Stimulated activated naive B cell treated with anti-CD40 and anti-IgM and Interleukin-4, amounts not matched to agents 10 μg/mL and 1 μg/mL and 100 μg/mL, for 72 hours (primary cell): Measurements from ENCODE around the gene CHST12.
"Not testable (repeated sequence)": the region's sequence is repeated elsewhere in the genome, so short reads cannot be mapped to it uniquely, and the experiment has no call there.

Experiments used
- ATAC-seq, 2 donors: fragments of 150-1000 bp; cut with Tn5 transposase; replicated peaks; 2 replicates each; pipeline ENCODE4 v1.10.0; 2021; ENCODE audit warnings: moderate library complexity in 1 of 2
- DNase-seq: peaks from one replicate; pipeline ENCODE4 v3.0.0; 2021
- H3K27ac Mint-ChIP-seq: one replicate; pipeline ENCODE4 v1.8.0; 2022; ENCODE audit warnings: mild to moderate bottlenecking, mixed read lengths
- H3K27me3 Mint-ChIP-seq, 2 donors: one replicate each; pipeline ENCODE4 v1.8.0; 2022; ENCODE audit warnings: mixed read lengths in 2 of 2
- H3K36me3 Mint-ChIP-seq, 2 donors: one replicate each; pipeline ENCODE4 v1.8.0; 2022; ENCODE audit warnings: mixed read lengths in 2 of 2, mild to moderate bottlenecking in 1 of 2
- H3K4me1 Mint-ChIP-seq, 2 donors: one replicate each; pipeline ENCODE4 v1.8.0; 2022; ENCODE audit warnings: mixed read lengths in 2 of 2, mild to moderate bottlenecking in 1 of 2
- H3K4me3 Mint-ChIP-seq, 2 donors: one replicate each; pipeline ENCODE4 v1.8.0; 2022; ENCODE audit warnings: mild to moderate bottlenecking in 2 of 2, mixed read lengths in 2 of 2, moderate library complexity in 1 of 2
- H3K9me3 Mint-ChIP-seq, 2 donors: one replicate each; pipeline ENCODE4 v1.8.0; 2022; ENCODE audit warnings: mixed read lengths in 2 of 2, mild to moderate bottlenecking in 1 of 2

The CHST12 gene

DNA sequence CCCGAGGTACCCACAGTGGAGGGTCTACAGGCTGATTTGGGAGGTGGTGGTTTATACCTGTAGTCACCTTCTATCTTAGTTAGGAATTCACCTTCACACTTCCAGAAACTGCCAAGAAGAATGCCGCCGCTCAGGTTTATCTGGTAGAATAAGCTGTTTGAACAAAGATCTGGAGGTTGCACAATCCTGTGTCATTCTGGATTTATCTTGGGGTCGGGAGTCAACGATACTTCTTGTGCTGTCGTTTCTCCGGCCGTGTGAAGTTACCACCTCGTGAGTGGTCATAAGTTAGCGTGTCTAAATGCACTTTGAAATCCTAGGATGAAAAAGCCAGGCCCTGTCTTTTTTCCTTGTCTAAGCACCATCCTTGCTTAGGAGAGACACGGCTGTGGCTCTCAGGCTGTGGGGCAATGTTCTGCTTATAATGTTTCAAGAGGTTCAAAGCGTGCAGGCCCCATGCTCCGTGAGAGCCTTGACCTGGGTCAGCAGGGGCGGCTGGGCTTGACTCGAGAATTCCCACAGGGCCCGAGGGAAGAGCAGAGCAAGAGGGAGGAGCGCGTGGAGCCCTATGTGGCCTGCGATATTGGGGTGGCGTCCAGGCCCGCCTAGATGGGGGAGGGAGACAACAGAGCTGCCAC lies 37.3 kb downstream of the CHST12 start:
- Mint-ChIP-seq H3K4me1 (peaks cover 5 to 7% of the 10 kb centered on the region in 2 donors), H3K9me3 (no peaks in the 10 kb centered on the region), H3K36me3 (peaks cover 5 to 18% of the 10 kb centered on the region in 2 donors), H3K27me3 (no peaks in the 10 kb centered on the region), H3K27ac (no peak overlapping the region), H3K4me3 (no peak overlapping the region)
- DNase-seq (no peak), ATAC-seq (no peak)

DNA sequence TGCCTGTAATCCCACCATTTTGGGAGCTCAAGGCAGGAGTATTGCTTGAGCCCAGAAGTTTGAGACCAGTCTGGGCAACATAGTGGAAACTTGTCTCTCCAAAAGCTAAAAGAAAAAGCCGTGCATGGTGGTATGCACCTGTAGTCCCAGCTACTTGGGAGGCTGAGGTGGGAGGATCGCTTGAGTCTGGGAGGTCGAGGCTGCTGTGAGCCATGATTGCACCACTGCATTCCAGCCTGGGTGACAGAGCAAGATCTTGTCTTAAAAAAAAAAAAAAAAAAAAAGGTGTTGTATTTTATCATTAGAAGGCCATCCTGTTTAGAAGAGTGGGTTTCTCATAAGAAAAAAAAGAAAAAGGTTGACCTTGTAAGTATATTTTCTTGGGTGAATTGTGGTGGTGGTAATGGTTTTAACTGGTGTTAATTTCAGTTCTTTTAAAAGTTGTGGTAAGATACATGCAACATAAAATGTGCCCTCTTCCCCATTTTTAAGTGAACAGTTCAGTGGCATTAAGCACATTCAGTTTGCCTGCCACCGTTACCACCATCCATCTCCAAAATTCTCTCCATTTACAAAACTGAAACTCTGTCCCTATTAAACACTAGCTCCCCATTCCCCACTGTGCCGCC lies 38.1 kb downstream of the CHST12 start:
- peaks cover 3 to 12% of the 10 kb centered on the region in 2 donors for H3K36me3 Mint-ChIP-seq

DNA sequence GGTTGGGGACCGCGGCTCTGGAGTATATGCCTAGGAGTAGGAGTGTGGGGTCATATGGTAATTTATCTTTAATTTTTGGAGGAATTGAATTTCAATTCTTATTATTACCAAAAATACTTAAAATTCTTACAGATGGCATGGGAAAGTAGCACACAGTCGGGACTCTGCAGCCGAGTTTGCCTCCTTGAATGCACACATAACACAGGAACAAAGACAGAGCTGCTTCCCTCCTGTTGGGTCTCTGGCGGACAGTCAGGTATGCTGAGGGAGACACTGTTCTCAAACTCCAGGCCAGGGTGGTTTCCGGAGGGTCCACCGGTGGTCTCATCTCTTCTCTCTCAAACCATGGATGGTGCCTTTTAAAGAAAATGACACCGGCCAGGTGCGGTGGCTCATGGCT lies 40.1 kb downstream of the CHST12 start:
- H3K27ac Mint-ChIP-seq: no peak overlapping the region
- peaks cover 0 to 7% of the 10 kb centered on the region in 2 donors for H3K36me3 Mint-ChIP-seq
- H3K27me3 Mint-ChIP-seq: no peaks in the 10 kb centered on the region
- no peak for DNase-seq
- peaks cover 5 to 7% of the 10 kb centered on the region in 2 donors for H3K4me1 Mint-ChIP-seq
- no peaks in the 10 kb centered on the region for H3K9me3 Mint-ChIP-seq
- ATAC-seq: no peak
- H3K4me3 Mint-ChIP-seq: no peak overlapping the region

More for the DNA sequence above, 38.1 kb downstream of the CHST12 start:
- Mint-ChIP-seq H3K4me1 (peaks cover 5 to 7% of the 10 kb centered on the region in 2 donors), H3K9me3 (no peaks in the 10 kb centered on the region), H3K4me3 (no peak overlapping the region), H3K27ac (no peak overlapping the region), H3K27me3 (no peaks in the 10 kb centered on the region)
- ATAC-seq: peak; percentile 22 to 31
- DNase-seq: no peak

- ATAC-seq (no peak), DNase-seq (no peak)
- Mint-ChIP-seq H3K27me3 (no peaks in the 10 kb centered on the region), H3K4me3 (no peak overlapping the region), H3K27ac (no peak overlapping the region), H3K9me3 (no peaks in the 10 kb centered on the region), H3K36me3 (no peaks in the 10 kb centered on the region), H3K4me1 (peaks cover 5 to 7% of the 10 kb centered on the region in 2 donors)
Observed at GRCh38 chr7:2444476-2444875, 41.1 kb downstream of the CHST12 start.

DNA sequence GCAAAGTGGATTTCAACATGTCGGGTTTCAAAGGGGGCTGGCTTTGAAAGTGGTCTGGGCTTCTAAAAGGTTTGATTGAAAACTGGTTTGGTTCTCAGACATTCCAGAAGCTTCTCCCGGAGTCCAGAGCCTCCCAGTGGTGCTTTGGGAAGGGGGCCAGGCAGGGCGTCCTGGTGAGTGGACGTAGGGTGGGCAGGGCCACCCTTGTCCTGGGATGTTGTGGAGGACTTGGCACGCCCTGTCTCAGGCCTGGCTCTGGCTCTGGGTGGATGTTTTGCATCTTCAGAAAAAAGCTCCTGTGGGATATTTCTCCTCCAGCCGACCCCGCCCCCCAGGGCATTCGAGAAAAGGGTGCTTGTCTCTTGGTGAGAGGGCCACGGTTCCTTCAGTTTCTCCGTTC lies 41.6 kb downstream of the CHST12 start:
- Mint-ChIP-seq H3K9me3 (no peaks in the 10 kb centered on the region), H3K27ac (no peak overlapping the region)

GRCh38 chr7:2445898-2446555 lies 42.6 kb downstream of the CHST12 start:
- ATAC-seq (no peak), DNase-seq (no peak)
- H3K27ac Mint-ChIP-seq: no peak overlapping the region
- H3K36me3 Mint-ChIP-seq: no peaks in the 10 kb centered on the region
- peaks cover 5 to 7% of the 10 kb centered on the region in 2 donors for H3K4me1 Mint-ChIP-seq
- H3K4me3 Mint-ChIP-seq: no peak overlapping the region
- H3K27me3 Mint-ChIP-seq: no peaks in the 10 kb centered on the region
- no peaks in the 10 kb centered on the region for H3K9me3 Mint-ChIP-seq

More for the DNA sequence above, 41.6 kb downstream of the CHST12 start:
- peaks cover 5 to 7% of the 10 kb centered on the region in 2 donors for H3K4me1 Mint-ChIP-seq
- DNase-seq: no peak
- H3K4me3 Mint-ChIP-seq: no peak overlapping the region
- no peak for ATAC-seq
- H3K27me3 Mint-ChIP-seq: no peaks in the 10 kb centered on the region
- H3K36me3 Mint-ChIP-seq: no peaks in the 10 kb centered on the region

DNA sequence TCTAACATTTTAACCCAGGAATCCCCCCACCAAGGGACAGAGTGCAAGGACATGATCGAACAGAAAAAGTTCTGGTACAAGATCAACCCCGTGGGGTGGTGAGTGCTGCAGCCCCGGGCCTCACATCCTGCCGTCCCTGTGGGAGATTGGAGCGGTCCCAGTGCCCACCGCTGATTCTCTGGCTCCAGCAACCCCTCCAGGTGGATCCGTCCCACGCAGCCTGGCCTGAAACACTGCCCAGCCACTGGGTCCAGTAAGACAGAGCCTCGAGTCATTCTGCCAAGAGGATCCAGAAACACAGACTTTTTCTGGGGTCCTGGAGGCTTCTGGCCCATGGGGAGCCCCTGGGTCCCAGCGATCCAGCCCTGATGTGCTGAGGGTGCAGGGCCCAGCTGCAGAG lies 43.3 kb downstream of the CHST12 start:
- H3K36me3 Mint-ChIP-seq: no peaks in the 10 kb centered on the region
- no peaks in the 10 kb centered on the region for H3K9me3 Mint-ChIP-seq
- no peak for DNase-seq
- peaks cover 7 to 12% of the 10 kb centered on the region in 2 donors for H3K4me1 Mint-ChIP-seq
- no peak overlapping the region for H3K4me3 Mint-ChIP-seq
- no peaks in the 10 kb centered on the region for H3K27me3 Mint-ChIP-seq
- no peak for ATAC-seq
- no peak overlapping the region for H3K27ac Mint-ChIP-seq

DNA sequence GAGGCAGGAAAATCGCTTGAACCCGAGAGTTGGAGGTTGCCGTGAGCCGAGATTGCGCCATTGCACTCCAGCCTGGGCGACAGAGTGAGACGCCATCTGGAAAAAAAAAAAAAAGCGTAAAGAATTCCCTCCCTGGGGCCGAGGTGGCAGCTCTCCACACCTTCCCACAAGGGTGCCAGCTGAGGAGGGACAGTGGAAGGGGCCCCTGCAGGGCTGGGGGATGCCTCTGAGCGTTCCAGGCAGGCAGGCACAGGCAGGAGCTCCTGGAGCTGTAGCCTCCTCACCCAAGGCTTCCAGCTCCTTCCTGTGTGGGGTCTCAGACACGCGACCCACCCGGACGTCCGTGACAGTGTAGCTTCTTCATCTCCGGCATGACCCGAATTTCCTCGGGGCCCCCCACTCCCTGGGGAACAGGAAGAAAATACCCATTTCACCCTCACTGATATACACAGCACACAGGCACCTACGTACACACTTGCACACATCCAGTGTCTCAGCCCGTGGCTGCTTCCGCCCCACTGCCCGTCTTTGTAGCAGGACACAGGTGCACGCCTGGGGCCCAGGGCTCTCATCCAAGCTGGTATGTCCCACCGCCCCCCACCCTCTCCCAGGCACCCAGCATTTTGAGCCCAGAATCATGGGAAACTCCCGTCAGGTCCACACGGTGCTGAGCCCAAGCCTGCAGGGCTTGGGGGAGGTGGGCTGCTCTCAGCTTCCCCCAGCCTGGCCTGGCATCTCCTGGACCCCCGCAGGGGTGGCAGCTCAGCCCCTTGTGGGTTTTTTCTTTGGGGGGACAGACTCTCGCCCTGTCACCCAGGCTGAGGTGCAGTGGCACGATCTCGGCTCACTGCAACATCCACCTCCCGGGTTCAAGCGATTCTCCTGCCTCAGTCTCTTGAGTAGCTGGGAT lies 47.0 kb downstream of the CHST12 start:
- Mint-ChIP-seq H3K36me3 (no peaks in the 10 kb centered on the region), H3K9me3 (no peaks in the 10 kb centered on the region), H3K4me3 (no peak overlapping the region), H3K4me1 (peaks cover 9 to 13% of the 10 kb centered on the region in 2 donors), H3K27ac (no peak overlapping the region), H3K27me3 (no peaks in the 10 kb centered on the region)
- ATAC-seq (no peak), DNase-seq (no peak)

DNA sequence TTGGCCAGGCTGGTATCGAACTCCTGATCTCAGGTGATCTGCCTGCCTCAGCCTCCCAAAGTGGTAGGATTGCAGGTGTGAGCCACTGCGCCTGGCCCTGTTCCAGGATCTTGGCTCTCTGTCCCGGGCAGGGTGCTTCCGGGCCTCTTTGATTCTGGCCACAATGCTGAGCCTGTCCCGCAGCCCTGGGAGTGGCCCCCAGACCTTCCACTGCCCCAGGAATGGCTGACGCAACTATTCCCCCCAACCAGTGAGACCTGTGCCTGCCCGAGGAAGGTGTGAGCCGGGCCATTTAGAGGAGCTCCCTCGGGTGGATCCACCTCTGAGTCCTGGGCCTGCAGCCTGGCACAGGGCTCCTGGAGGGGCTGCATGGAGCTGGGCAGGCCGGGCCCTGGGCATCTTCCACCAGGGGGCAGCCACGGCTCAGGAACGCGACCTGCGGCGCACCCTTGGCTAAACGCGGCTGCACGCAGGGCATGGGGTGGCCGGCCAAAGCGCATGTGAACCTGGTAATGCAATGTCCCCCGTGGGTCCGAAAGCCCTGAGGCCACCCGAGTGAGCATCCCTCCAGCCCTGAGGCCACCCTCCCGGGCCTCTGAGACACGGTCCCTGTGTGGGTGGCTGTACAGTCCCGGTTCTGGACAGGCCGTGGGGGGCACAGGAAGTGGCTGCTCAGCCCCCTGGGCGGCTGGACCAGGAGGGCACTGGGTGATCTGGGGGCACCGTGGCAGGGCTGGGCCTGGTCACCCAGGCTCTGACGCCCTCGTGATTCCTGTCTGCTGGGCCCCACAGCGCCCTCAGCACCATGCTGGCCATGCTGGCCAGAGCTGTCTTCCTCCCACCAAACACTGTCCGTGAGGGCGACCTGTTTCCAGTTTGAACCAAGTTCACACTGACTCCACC lies 48.0 kb downstream of the CHST12 start:
- ATAC-seq (peak; percentile 98), DNase-seq (peak; percentile 78)
- peaks cover 9 to 13% of the 10 kb centered on the region in 2 donors for H3K4me1 Mint-ChIP-seq
- peak overlapping the region; percentile 37 for H3K27ac Mint-ChIP-seq
- H3K4me3 Mint-ChIP-seq: peak overlapping the region; percentile 80 to 83
- H3K27me3 Mint-ChIP-seq: no peaks in the 10 kb centered on the region
- no peaks in the 10 kb centered on the region for H3K36me3 Mint-ChIP-seq
- H3K9me3 Mint-ChIP-seq: no peaks in the 10 kb centered on the region

DNA sequence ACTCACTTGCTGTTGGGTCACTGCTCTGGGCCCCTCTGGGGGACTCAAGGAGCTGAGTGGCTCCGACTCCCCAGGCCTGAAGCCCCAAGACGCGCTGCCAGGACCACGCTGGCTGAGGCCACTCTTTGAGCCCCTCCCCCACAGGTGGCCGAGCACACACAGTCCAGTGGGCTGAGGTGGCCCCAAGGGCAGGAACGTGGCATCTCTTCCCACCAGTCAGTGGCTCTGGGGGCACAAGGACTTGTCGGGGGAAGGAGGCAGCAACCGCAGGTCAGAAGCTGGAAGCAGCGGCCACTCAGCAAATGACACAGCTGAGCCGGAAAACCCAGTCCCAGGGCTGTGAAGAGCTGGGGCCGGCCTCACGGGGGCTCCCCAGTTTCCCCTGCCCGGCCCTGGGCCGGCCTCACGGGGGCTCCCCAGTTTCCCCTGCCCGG lies 48.7 kb downstream of the CHST12 start:
- peak overlapping the region; percentile 80 to 83 for H3K4me3 Mint-ChIP-seq
- DNase-seq: peak; percentile 18
- H3K27ac Mint-ChIP-seq: peak overlapping the region; percentile 37
- ATAC-seq: peak; percentile 57 to 59
- H3K9me3 Mint-ChIP-seq: no peaks in the 10 kb centered on the region
- H3K4me1 Mint-ChIP-seq: peaks cover 9 to 13% of the 10 kb centered on the region in 2 donors
- H3K27me3 Mint-ChIP-seq: no peaks in the 10 kb centered on the region
- no peaks in the 10 kb centered on the region for H3K36me3 Mint-ChIP-seq

DNA sequence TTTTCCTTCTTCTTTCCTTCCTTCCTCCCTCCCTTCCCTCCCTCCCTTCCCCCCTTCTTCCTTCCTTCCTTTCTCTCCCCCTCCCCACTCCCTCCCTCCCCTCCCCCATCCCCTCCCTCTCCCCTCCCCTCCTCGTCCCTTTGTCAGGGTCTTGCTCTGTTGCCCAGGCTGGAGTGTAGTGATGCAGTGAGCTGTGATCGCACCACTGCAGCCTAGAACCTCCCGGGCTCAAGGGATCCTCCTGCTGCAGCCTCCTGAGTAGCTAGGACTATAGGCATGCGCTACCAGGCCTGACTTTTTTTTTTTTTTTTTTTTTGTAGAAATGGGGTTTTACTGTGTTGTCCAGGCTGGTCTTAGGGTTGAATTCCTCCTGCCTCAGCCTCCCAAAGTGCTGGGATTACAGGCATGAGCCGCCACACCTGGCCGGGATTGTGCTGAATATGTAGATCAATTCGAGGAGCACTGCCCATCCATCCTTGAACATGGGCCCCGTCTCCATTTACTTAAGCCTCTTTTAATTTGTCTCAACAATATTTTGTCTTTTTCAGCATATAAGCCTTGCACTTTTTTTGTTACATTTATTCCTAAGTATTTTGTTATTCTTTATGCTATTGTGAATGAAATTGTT lies 49.3 kb downstream of the CHST12 start:
- ATAC-seq: no peak
- Mint-ChIP-seq H3K4me3 (no peak overlapping the region), H3K27ac (no peak overlapping the region), H3K36me3 (no peaks in the 10 kb centered on the region), H3K4me1 (peaks cover 9 to 13% of the 10 kb centered on the region in 2 donors), H3K27me3 (no peaks in the 10 kb centered on the region), H3K9me3 (no peaks in the 10 kb centered on the region)
- no peak for DNase-seq

DNA sequence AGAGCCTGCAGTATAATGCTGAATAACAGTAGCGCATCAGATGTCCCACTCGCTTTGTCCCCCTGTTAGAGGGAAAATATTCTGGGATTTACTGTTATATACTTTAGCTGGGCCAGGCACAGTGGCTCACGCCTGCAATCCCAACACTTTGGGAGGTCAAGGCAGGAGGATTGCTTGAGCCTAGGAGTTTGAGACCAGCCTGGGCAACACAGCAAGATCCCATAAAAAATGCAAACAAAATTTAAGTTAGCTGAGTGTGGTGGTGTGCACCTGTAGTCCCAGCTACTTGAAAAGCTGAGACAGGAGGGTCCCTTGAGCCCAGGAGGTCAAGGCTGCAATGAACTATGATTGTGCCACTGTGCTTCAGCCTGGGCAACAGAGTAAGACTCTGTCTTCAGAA lies 50.4 kb downstream of the CHST12 start:
- DNase-seq, H3K4me3 Mint-ChIP-seq, H3K27ac Mint-ChIP-seq, H3K27me3 Mint-ChIP-seq, H3K9me3 Mint-ChIP-seq, H3K36me3 Mint-ChIP-seq, ATAC-seq: not testable (repeated sequence)
- peaks cover 9 to 13% of the 10 kb centered on the region in 2 donors for H3K4me1 Mint-ChIP-seq

- ATAC-seq: no peak
- Mint-ChIP-seq H3K36me3 (no peaks in the 10 kb centered on the region), H3K4me3 (no peak overlapping the region), H3K4me1 (no peaks in the 10 kb centered on the region), H3K27me3 (peaks cover 0 to 5% of the 10 kb centered on the region in 2 donors), H3K27ac (no peak overlapping the region), H3K9me3 (no peaks in the 10 kb centered on the region)
- no peak for DNase-seq
Observed at GRCh38 chr7:2459674-2460073, 56.3 kb downstream of the CHST12 start.
